K562 (cell line): ENCODE measurements around the gene EDA. TPM values are rescaled to one million over a fixed set of nuclear protein-coding genes. Genes with fewer than 3 reads are reported as not detected.

Experiments used
- ATAC-seq: fragments of 200-7000 bp; cut with Tn5 transposase; 3 replicates; pipeline ENCODE4 v1.9.1; 2020; ENCODE audit warnings: moderate library complexity
- Bru-seq: library from RNA; stranded (reverse); fragments of 400-500 nt; gene quantifications from one replicate; lab custom pipeline; 2021; lab: Mats Ljungman, UMichigan
- BruChase-seq, 2 experiments: library from RNA; stranded (reverse); fragments of 400-500 nt; gene quantifications; one replicate each; lab custom pipeline; 2021; lab: Mats Ljungman, UMichigan
- BruUV-seq: library from RNA; stranded (reverse); fragments of 400-500 nt; replicated peaks from 2 replicates; lab custom pipeline; 2021; lab: Mats Ljungman, UMichigan
- CTCF ChIA-PET: fragments of 300-600 bp; formaldehyde crosslinking; extraction: SDS; loops from one replicate; lab custom pipeline; 2021; ENCODE audit warnings: low intra/inter-chr PET ratio; lab: Yijun Ruan, JAX
- POLR2A ChIA-PET: fragments of 300-600, 350-650 bp; sonication (Branson Sonifier 250); formaldehyde crosslinking; extraction: SDS; loops from one replicate; lab custom pipeline; 2021; ENCODE audit warnings: antibody characterized with exemption, inconsistent platforms; lab: Yijun Ruan, JAX
- DNase-seq, 4 experiments: peaks; one replicate each; pipeline versions ENCODE4 v3.0.0 to v3.0.0-alpha.2; 2011 to 2018; ENCODE audit warnings: low spot score in 3 of 4, mixed read lengths in 3 of 4; ENCODE audit errors: extremely low read depth in 1 of 4
- FAIRE-seq: peaks from 2 replicates; lab custom pipeline; 2011; peaks lifted over from hg19 to GRCh38; lab: Jason Lieb, UNC
- H2AFZ ChIP-seq: 2 replicates; pipeline ENCODE4 v1.6.0; 2011; ENCODE audit warnings: low read depth, low read length, control low read depth, inconsistent platforms
- H3K27ac ChIP-seq: fragments of 200-600 bp; 3 replicates; pipeline ENCODE4 v1.8.0; 2011; ENCODE audit warnings: low read depth, mild to moderate bottlenecking, control low read depth, inconsistent platforms, low read length, moderate library complexity, mixed read lengths; ENCODE audit errors: extremely low read depth
- H3K27me3 ChIP-seq, 2 experiments: fragments of 300-600 bp in 1 of 2; 2 replicates in 1 of 2; 3 replicates in 1 of 2; pipeline versions ENCODE4 v1.6.0 to v1.8.0; 2011; ENCODE audit warnings: inconsistent platforms in 2 of 2, low read length in 2 of 2, mild to moderate bottlenecking in 1 of 2, mixed read lengths in 1 of 2, moderate library complexity in 1 of 2; ENCODE audit not compliant: control insufficient read depth in 2 of 2, insufficient read depth in 2 of 2
- H3K36me3 ChIP-seq: fragments of 300-600 bp; 3 replicates; pipeline ENCODE4 v1.8.0; 2011; ENCODE audit warnings: mild to moderate bottlenecking, low read length, inconsistent platforms; ENCODE audit not compliant: control insufficient read depth, insufficient read depth
- H3K4me1 ChIP-seq, 2 experiments: fragments of 200-600 bp in 1 of 2; replicated peaks in 1 of 2; 2 replicates in 1 of 2; 3 replicates in 1 of 2; pipeline versions ENCODE4 v1.5.1 to v1.8.0; 2011; ENCODE audit warnings: inconsistent platforms in 2 of 2, low read length in 2 of 2, mild to moderate bottlenecking in 1 of 2, mixed read lengths in 1 of 2, moderate library complexity in 1 of 2; ENCODE audit not compliant: control insufficient read depth in 2 of 2, insufficient read depth in 2 of 2
- H3K4me2 ChIP-seq: 2 replicates; pipeline ENCODE4 v1.6.1; 2011; ENCODE audit warnings: low read length, control low read depth, inconsistent platforms, mixed read lengths; ENCODE audit not compliant: insufficient read depth
- H3K4me3 ChIP-seq: fragments of 200-600 bp; sonication (generic), shearing (Covaris generic); 2 replicates; pipeline ENCODE4 v1.5.1; 2016; ENCODE audit warnings: control low read depth, inconsistent platforms
- H3K79me2 ChIP-seq: fragments of 200-600 bp; 3 replicates; pipeline ENCODE4 v1.8.0; 2011; ENCODE audit warnings: low read length, inconsistent platforms; ENCODE audit not compliant: control insufficient read depth, insufficient read depth
- H3K9ac ChIP-seq, 2 experiments: 2 replicates each; pipeline versions ENCODE4 v1.6.0 to v1.6.1; 2011; ENCODE audit warnings: low read depth in 2 of 2, low read length in 2 of 2, control low read depth in 1 of 2, inconsistent platforms in 1 of 2, mild to moderate bottlenecking in 1 of 2, mixed read lengths in 1 of 2; ENCODE audit not compliant: insufficient read depth in 1 of 2
- H3K9me1 ChIP-seq: one replicate; pipeline ENCODE4 v1.6.0; 2011; ENCODE audit warnings: inconsistent platforms, mild to moderate bottlenecking, low read length, moderate library complexity; ENCODE audit not compliant: control insufficient read depth, insufficient read depth
- H3K9me3 ChIP-seq: replicated peaks from 2 replicates; pipeline ENCODE4 v1.5.1; 2011; ENCODE audit warnings: low read depth, low read length, inconsistent platforms; ENCODE audit not compliant: control insufficient read depth, insufficient read depth
- H4K20me1 ChIP-seq: replicated peaks from 2 replicates; pipeline ENCODE4 v1.6.1; 2011; ENCODE audit warnings: low read length, inconsistent platforms, mixed read lengths; ENCODE audit not compliant: control insufficient read depth, insufficient read depth
- CCAR2 ChIP-seq: fragments of 200-400 bp; formaldehyde crosslinking; IDR thresholded peaks from 2 replicates; pipeline ENCODE4 v1.6.1; 2017; ENCODE audit warnings: mild to moderate bottlenecking, low read depth, low read length
- FOXO4 ChIP-seq: fragments of 450-650 bp; formaldehyde crosslinking; IDR thresholded peaks from 2 replicates; pipeline ENCODE4 v1.4.0; 2020; ENCODE audit warnings: mild to moderate bottlenecking, moderate library complexity
- KLF10 ChIP-seq: fragments of 250-450 bp; sonication (Bioruptor Pico); IDR thresholded peaks from 2 replicates; pipeline ENCODE4 v1.6.1; 2021; ENCODE audit warnings: matching md5 sums
- MAFF ChIP-seq: IDR thresholded peaks from 2 replicates; pipeline ENCODE4 v1.6.1; 2012; ENCODE audit warnings: low read length, improper control_type of control experiment
- RB1 ChIP-seq: fragments of 450-650 bp; IDR thresholded peaks from 2 replicates; pipeline ENCODE4 v1.6.1; 2017; ENCODE audit warnings: low read depth, mild to moderate bottlenecking
- TCF7L2 ChIP-seq: fragments of 150-350 bp; IDR thresholded peaks from 2 replicates; pipeline ENCODE4 v1.6.1; 2016; ENCODE audit warnings: low read depth, mild to moderate bottlenecking, low read length, moderate library complexity
- ZFP30 ChIP-seq: fragments of 250-450 bp; sonication (Bioruptor Pico); IDR thresholded peaks from 2 replicates; pipeline ENCODE4 v1.8.0; 2022; ENCODE audit warnings: moderate library complexity, mild to moderate bottlenecking, inconsistent platforms, borderline replicate concordance
- ZNF311 ChIP-seq: fragments of 250-450 bp; sonication (Bioruptor Pico); IDR thresholded peaks from 2 replicates; pipeline ENCODE4 v1.4.0; 2020; ENCODE audit warnings: mild to moderate bottlenecking, moderate library complexity
- ZNF584 ChIP-seq: fragments of 200-800 bp; sonication (Bioruptor generic); IDR thresholded peaks from 2 replicates; pipeline ENCODE4 v1.6.1; 2016; ENCODE audit warnings: low read depth, mild to moderate bottlenecking, missing genetic modification characterization, missing compliant biosample characterization
- WGBS: fragments of 100-300 bp; shearing (Covaris generic); methylation state at CpG from one replicate; pipeline ENCODE4 v1.1.6; 2016; ENCODE audit warnings: low coverage, mixed read lengths; ENCODE audit not compliant: insufficient coverage; ENCODE audit errors: missing lambda C conversion rate; 5-methylcytosine and 5-hydroxymethylcytosine counted together
- in situ Hi-C: fragments of 300-500 bp; cut with MboI; formaldehyde crosslinking; loops from 4 replicates; pipeline ENCODE4 v1.15.0; 2018; ENCODE audit warnings: inconsistent platforms, mixed read lengths
- intact Hi-C: fragments of 100-400 bp; cut with micrococcal nuclease; formaldehyde crosslinking; loops from 2 replicates; pipeline ENCODE4 v1.14.2; 2022
- long read RNA-seq, 3 experiments: library from polyadenylated mRNA in 2 of 3; library from RNA in 1 of 3; unstranded in 2 of 3; stranded (forward) in 1 of 3; transcript quantifications; one replicate each; pipeline ENCODE4 v2.0.0, GENCODE V29; 2019 to 2022
- polyA minus RNA-seq, 3 experiments: library from RNA; depleted of rRNA, polyadenylated mRNA; stranded (reverse); fragments of >200 nt; gene quantifications; 2 replicates each; pipeline ENCODE4 v1.2.3, GENCODE V29; 2011
- polyA plus RNA-seq, 8 experiments: library from polyadenylated mRNA; depleted of rRNA in 4 of 8; stranded (reverse) in 5 of 8; unstranded in 3 of 8; fragments of >200 nt; fragmentation: Nextera tagmentation in 2 of 8; fragmentation: Illumina TruSeq in 1 of 8; extraction: Ambion mirVana in 2 of 8; extraction: Trizol in 1 of 8; gene quantifications; 2 replicates each; pipeline versions ENCODE4 v1.2.1 to v1.2.3, GENCODE V29; 2011 to 2014; ENCODE audit warnings: inconsistent platforms in 1 of 8, missing spikeins in 1 of 8
- total RNA-seq, 7 experiments: library from RNA; depleted of rRNA in 6 of 7; stranded (reverse); fragments of >200 nt in 6 of 7; fragmentation: Illumina TruSeq in 2 of 7; extraction: Trizol in 2 of 7; gene quantifications; 2 replicates each; pipeline versions ENCODE4 v1.2.1 to v1.2.3, GENCODE V29; 2011 to 2021; ENCODE audit warnings: low replicate concordance in 1 of 7
- TF ChIP-seq, protein P1 (sequence below), 2 experiments: IDR thresholded peaks in 1 of 2; conservative IDR thresholded peaks in 1 of 2; 2 replicates each; pipeline ENCODE4 v1.6.1; 2016; ENCODE audit warnings: low read depth in 2 of 2, mild to moderate bottlenecking in 1 of 2, missing compliant biosample characterization in 1 of 2, missing genetic modification characterization in 1 of 2, moderate library complexity in 1 of 2

EDA gene
- not detected in 2 replicates for total RNA-seq (2011; cell fraction: chromatin; rRNA removed; ENCODE audit: low replicate concordance)
- total RNA-seq (2011; cell fraction: nucleolus; rRNA removed): under 0.01 TPM in 1 of 2 replicates, not detected in the other
- total RNA-seq (2011; cell fraction: nucleoplasm; rRNA removed): 0.15 and 0.23 TPM in 2 replicates
- total RNA-seq (2014; rRNA removed): 0.09 and 0.16 TPM in 2 replicates
- total RNA-seq (2014; rRNA removed; fragmentation: Illumina TruSeq; extraction: Trizol): 0.04 and 0.13 TPM in 2 replicates
- 0.18 and 0.23 TPM in 2 replicates for total RNA-seq (2015; rRNA removed; fragmentation: Illumina TruSeq; extraction: Trizol)
- total RNA-seq (2021): 0.36 and 0.40 TPM in 2 replicates
- polyA plus RNA-seq (2011; rRNA removed): 0.03 and 0.05 TPM in 2 replicates
- 0.03 TPM in 1 of 2 replicates, not detected in the other for polyA plus RNA-seq (2011; cell fraction: cytosol; rRNA removed)
- 0.06 TPM in 1 of 2 replicates, not detected in the other for polyA plus RNA-seq (2011; cell fraction: nucleus; rRNA removed)
- 0.18 and 0.22 TPM in 2 replicates for polyA plus RNA-seq (2012)
- polyA plus RNA-seq (2014; fragmentation: Illumina TruSeq; extraction: Trizol): 0.13 and 0.18 TPM in 2 replicates
- polyA plus RNA-seq (2014; fragmentation: Nextera tagmentation; extraction: Ambion mirVana): under 1 TPM; 0.04 TPM
- polyA plus RNA-seq (2014; rRNA removed): 0.07 and 0.11 TPM in 2 replicates
- polyA minus RNA-seq (2011; rRNA and poly(A)+ RNA removed): 0.06 TPM in 1 of 2 replicates, not detected in the other
- not detected in 2 replicates for polyA minus RNA-seq (2011; cell fraction: cytosol; rRNA and poly(A)+ RNA removed)
- polyA minus RNA-seq (2011; cell fraction: nucleus; rRNA and poly(A)+ RNA removed): 0.22 and 0.40 TPM in 2 replicates
- Bru-seq, nascent RNA: percentile 23 among the genes with signal in this experiment
- BruChase-seq, experiment 1, labeled RNA remaining after a 2-hour chase: percentile 16 among the genes with signal in this experiment
- percentile 15 among the genes with signal in this experiment for BruChase-seq, experiment 2, labeled RNA remaining after a 6-hour chase
- long read RNA-seq, experiment 1: 0 reads
- long read RNA-seq, experiment 2, partial matches to known transcripts: 0 of 1 reads
- long read RNA-seq, experiment 2, other reads (novel, unspliced or antisense): 1 of 1 reads
- long read RNA-seq, experiment 3: 0 reads

DNA sequence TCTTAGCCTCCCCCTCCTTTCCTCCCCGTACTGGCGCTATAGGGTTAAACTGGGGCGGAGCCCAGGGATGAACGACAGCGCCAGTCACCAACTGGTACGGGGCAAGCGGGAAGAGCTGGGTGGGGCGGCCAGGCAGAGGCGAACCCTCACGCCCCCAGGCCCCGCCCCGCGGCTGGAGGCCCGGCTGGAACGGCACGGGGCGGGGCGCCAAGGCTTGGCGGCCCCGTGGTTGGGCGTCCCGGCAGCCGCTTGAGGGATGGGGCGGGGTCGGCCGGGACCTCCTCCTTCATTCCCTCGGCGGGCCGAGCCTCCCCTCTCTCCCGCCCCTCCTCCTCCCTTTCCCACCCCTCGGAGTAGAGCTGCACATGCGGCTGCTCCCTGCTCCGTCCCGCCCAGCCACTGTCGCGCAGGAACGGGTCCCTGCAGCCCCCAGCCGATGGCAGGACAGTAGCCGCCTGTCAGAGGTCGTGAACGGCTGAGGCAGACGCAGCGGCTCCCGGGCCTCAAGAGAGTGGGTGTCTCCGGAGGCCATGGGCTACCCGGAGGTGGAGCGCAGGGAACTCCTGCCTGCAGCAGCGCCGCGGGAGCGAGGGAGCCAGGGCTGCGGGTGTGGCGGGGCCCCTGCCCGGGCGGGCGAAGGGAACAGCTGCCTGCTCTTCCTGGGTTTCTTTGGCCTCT, at the start of gene EDA:
Gene EDA, plus strand, starts transcription at position 335 of the 678 bp plus-strand sequence.
- intact Hi-C loops: no loop called here
- Histone ChIP-seq H3K27ac (no peak within 1 kb of the TSS), H2AFZ (peak within 1 kb of the TSS; percentile 55; the same call in 1 of the 2 replicates), H3K9me3 (no peaks in the 10 kb centered on the region), H3K79me2 (no peaks in the 10 kb centered on the region), H3K4me1 (peaks cover 0 to 13% of the 10 kb centered on the region in 2 experiments; a peak in 2 of 5 replicates), H4K20me1 (no peaks in the 10 kb centered on the region), H3K4me3 (peak within 1 kb of the TSS; percentile 19), H3K36me3 (no peaks in the 10 kb centered on the region), H3K9me1 (no peaks in the 10 kb centered on the region), H3K4me2 (peak within 1 kb of the TSS; percentile 32; the same call in 1 of the 2 replicates), H3K27me3 (peaks cover 0 to 6% of the 10 kb centered on the region in 2 experiments; a peak in 1 of 5 replicates), H3K9ac (0 out of 4 replicates have a peak within 1 kb of the TSS, but pooled peaks of 1 of the 2 experiments have one; percentile 9)
- ChIA-PET CTCF (no interaction called here), POLR2A (interaction anchor here (0.6 kb wide), 2 partner anchors 112 to 268 kb away, joined by 3 read pairs; partner anchors contain the start of gene NALF2)
- WGBS: 3% methylated on average over 15 of the region's 56 CpGs
- no TSS peak for BruUV-seq
- ATAC-seq (peak; percentile 100), DNase-seq (peak; percentile 73 to 78 (median 76)), FAIRE-seq (no peak)
- in situ Hi-C loops: no loop called here
- TF ChIP-seq ZFP30 (CRISPR knock-in tag) (no peak), MAFF (no peak), FOXO4 (CRISPR knock-in tag) (no peak), RB1 (no peak), KLF10 (no peak), ZNF311 (CRISPR knock-in tag) (no peak), CCAR2 (no peak), ZNF584 (CRISPR knock-in tag) (no peak), TCF7L2 (no peak)
- TF ChIP-seq, protein P1, sequence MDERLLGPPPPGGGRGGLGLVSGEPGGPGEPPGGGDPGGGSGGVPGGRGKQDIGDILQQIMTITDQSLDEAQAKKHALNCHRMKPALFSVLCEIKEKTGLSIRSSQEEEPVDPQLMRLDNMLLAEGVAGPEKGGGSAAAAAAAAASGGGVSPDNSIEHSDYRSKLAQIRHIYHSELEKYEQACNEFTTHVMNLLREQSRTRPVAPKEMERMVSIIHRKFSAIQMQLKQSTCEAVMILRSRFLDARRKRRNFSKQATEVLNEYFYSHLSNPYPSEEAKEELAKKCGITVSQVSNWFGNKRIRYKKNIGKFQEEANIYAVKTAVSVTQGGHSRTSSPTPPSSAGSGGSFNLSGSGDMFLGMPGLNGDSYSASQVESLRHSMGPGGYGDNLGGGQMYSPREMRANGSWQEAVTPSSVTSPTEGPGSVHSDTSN (CRISPR knock-in tag; IDR thresholded peaks at IDR 0.05; ENCODE audit: low read depth): peak; percentile 20; the same call in 1 of the 2 replicates
- TF ChIP-seq, protein P1 (tag; conservative IDR thresholded peaks at IDR 0.05; ENCODE audit: low read depth): peak; percentile 87
